Measurements from ENCODE around the gene GALNT1. TPM values are rescaled to one million over a fixed set of nuclear protein-coding genes. Genes with fewer than 3 reads are reported as not detected.

The GALNT1 gene
- total RNA-seq, 2 donors from 2014 or later = 29.6 to 35.2 TPM

DNA sequence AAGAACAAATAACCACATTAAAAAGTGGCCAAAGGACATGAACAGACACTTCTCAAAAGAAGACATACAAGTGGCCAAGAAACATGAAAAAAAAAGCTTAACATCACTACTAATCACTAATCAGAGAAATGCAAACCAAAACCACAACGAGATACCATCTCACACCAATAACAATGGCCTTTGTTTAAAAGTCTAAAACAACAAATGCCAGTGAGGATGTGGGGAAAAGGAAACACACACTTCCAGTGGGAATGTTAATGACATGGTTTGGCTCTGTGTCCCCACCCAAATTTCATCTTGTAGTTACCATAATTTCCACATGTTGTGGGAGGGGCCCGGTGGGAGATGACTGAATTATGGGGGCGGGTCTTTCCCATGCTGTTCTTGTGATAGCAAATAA is 147.1 kb downstream of the GALNT1 start:
- Histone ChIP-seq H3K4me3 (no peak overlapping the region), H3K36me3 (no peaks in the 10 kb centered on the region), H3K4me1 (peaks cover 0 to 13% of the 10 kb centered on the region in 2 donors), H3K9me3 (peaks cover 0 to 5% of the 10 kb centered on the region in 2 donors), H3K27me3 (no peaks in the 10 kb centered on the region), H3K27ac (no peak overlapping the region)
- no peak for DNase-seq (ENCODE audit: low spot score)
- TF ChIP-seq, protein P1, sequence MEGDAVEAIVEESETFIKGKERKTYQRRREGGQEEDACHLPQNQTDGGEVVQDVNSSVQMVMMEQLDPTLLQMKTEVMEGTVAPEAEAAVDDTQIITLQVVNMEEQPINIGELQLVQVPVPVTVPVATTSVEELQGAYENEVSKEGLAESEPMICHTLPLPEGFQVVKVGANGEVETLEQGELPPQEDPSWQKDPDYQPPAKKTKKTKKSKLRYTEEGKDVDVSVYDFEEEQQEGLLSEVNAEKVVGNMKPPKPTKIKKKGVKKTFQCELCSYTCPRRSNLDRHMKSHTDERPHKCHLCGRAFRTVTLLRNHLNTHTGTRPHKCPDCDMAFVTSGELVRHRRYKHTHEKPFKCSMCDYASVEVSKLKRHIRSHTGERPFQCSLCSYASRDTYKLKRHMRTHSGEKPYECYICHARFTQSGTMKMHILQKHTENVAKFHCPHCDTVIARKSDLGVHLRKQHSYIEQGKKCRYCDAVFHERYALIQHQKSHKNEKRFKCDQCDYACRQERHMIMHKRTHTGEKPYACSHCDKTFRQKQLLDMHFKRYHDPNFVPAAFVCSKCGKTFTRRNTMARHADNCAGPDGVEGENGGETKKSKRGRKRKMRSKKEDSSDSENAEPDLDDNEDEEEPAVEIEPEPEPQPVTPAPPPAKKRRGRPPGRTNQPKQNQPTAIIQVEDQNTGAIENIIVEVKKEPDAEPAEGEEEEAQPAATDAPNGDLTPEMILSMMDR (IDR thresholded peaks at IDR 0.05) = no peak

GRCh38 chr18:35729991-35730668 is 148.6 kb downstream of the GALNT1 start:
- H3K27me3 ChIP-seq = no peaks in the 10 kb centered on the region
- H3K36me3 ChIP-seq = no peaks in the 10 kb centered on the region
- TF ChIP-seq, protein P1 (IDR thresholded peaks at IDR 0.05) = no peak
- no peak for DNase-seq (ENCODE audit: low spot score)
- H3K9me3 ChIP-seq = peaks cover 0 to 5% of the 10 kb centered on the region in 2 donors
- H3K27ac ChIP-seq = peak overlapping the region in 1 of 2 donors; percentile 6
- H3K4me1 ChIP-seq = peaks cover 0 to 16% of the 10 kb centered on the region in 2 donors
- H3K4me3 ChIP-seq = no peak overlapping the region

- no peak overlapping the region for H3K4me3 ChIP-seq
- no peaks in the 10 kb centered on the region for H3K27me3 ChIP-seq
- peaks cover 0 to 16% of the 10 kb centered on the region in 2 donors for H3K4me1 ChIP-seq
- peak overlapping the region in 1 of 2 donors; percentile 6 for H3K27ac ChIP-seq
- DNase-seq (ENCODE audit: low spot score) = no peak
- H3K36me3 ChIP-seq = no peaks in the 10 kb centered on the region
- H3K9me3 ChIP-seq = peaks cover 0 to 5% of the 10 kb centered on the region in 2 donors
- TF ChIP-seq, protein P1 (IDR thresholded peaks at IDR 0.05) = no peak
Measured at GRCh38 chr18:35730691-35731370, 149.3 kb downstream of the GALNT1 start.

- Histone ChIP-seq H3K36me3 (no peaks in the 10 kb centered on the region), H3K9me3 (peaks cover 0 to 5% of the 10 kb centered on the region in 2 donors), H3K4me3 (no peak overlapping the region), H3K4me1 (peaks cover 0 to 16% of the 10 kb centered on the region in 2 donors), H3K27me3 (no peaks in the 10 kb centered on the region), H3K27ac (no peak overlapping the region)
- no peak for DNase-seq (ENCODE audit: low spot score)
- TF ChIP-seq, protein P1 (IDR thresholded peaks at IDR 0.05) = no peak
Measured at GRCh38 chr18:35731701-35732100, 150.2 kb downstream of the GALNT1 start.

DNA sequence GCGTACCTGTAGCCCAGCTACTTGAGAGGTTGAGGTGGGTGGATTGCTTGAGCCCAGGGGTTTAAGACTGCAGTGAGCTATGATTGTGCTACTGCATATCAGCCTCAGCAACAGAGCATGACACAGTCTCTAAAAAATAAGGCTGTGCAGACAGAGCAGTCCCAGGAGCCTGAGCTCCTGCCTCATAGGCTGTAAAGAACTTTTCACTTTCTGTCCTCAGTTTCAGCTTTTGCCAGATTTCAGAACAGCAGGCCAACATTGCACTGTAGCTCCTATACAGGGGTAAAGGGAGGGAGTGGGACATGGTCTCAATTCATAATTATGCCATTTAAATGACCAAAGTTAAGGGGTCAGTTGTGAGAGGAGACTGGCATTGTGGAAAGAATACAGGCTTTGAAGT is 150.6 kb downstream of the GALNT1 start:
- Histone ChIP-seq H3K9me3 (peaks cover 0 to 5% of the 10 kb centered on the region in 2 donors), H3K27ac (peak overlapping the region in 1 of 2 donors; percentile 14), H3K4me3 (no peak overlapping the region), H3K27me3 (no peaks in the 10 kb centered on the region), H3K4me1 (peaks cover 0 to 16% of the 10 kb centered on the region in 2 donors), H3K36me3 (no peaks in the 10 kb centered on the region)
- TF ChIP-seq, protein P1 (IDR thresholded peaks at IDR 0.05) = no peak
- DNase-seq (ENCODE audit: low spot score) = no peak
